ENCODE measurements around the gene NANS. TPM values are rescaled to one million over a fixed set of nuclear protein-coding genes. Genes with fewer than 3 reads are reported as not detected.

NANS gene
- total and polyA plus RNA-seq, 2 of the 13 experiments (the other 11 are each of a cell fraction or from before 2014, with no cell fraction given) = 86.9 to 203 TPM

GRCh38 chr9:98034593-98035546 lies 21.7 kb upstream of the NANS start (continued):
- no peak for TF ChIP-seq PRDM4 (CRISPR knock-in tag; IDR thresholded peaks at IDR 0.05; ENCODE audit: borderline replicate concordance)
- TF ChIP-seq PHB2 (IDR thresholded peaks at IDR 0.05; ENCODE audit: partially characterized antibody) = no peak
- TF ChIP-seq REPIN1 (CRISPR knock-in tag; IDR thresholded peaks at IDR 0.05; ENCODE audit: borderline replicate concordance, low read depth) = peak; percentile 46; the same call in 1 of the 2 replicates
- 0 out of 2 replicates have a peak, but pooled peaks have one; percentile 14 for TF ChIP-seq TARDBP (CRISPR knock-in tag; IDR thresholded peaks at IDR 0.05)
- no peak for TF ChIP-seq ZBTB44 (CRISPR knock-in tag; IDR thresholded peaks at IDR 0.05)
- no peak for TF ChIP-seq ETV6 (CRISPR knock-in tag; conservative IDR thresholded peaks at IDR 0.05)
- no peak for TF ChIP-seq THAP9 (CRISPR knock-in tag; IDR thresholded peaks at IDR 0.05; ENCODE audit: borderline replicate concordance)
- no peak for TF ChIP-seq HOXA9 (CRISPR knock-in tag; IDR thresholded peaks at IDR 0.05; ENCODE audit: borderline replicate concordance)
- TF ChIP-seq KMT2B (CRISPR knock-in tag; IDR thresholded peaks at IDR 0.05) = no peak
- no peak for TF ChIP-seq GZF1 (CRISPR knock-in tag; IDR thresholded peaks at IDR 0.05)
- no peak for TF ChIP-seq RAD21 (CRISPR knock-in tag; IDR thresholded peaks at IDR 0.05)
- TF ChIP-seq ZNF136 (CRISPR knock-in tag; IDR thresholded peaks at IDR 0.05; ENCODE audit: low read depth) = no peak
- TF ChIP-seq HNF4G (IDR thresholded peaks at IDR 0.05; ENCODE audit: borderline replicate concordance, low read depth, low read length) = no peak
- TF ChIP-seq HNF4G (CRISPR knock-in tag; IDR thresholded peaks at IDR 0.05; ENCODE audit: borderline replicate concordance, low read depth) = no peak
- TF ChIP-seq ZNF737 (CRISPR knock-in tag; IDR thresholded peaks at IDR 0.05; ENCODE audit: borderline replicate concordance) = no peak
- TF ChIP-seq TBP (CRISPR knock-in tag; IDR thresholded peaks at IDR 0.05) = no peak
- TF ChIP-seq ZNF441 (CRISPR knock-in tag; IDR thresholded peaks at IDR 0.05; ENCODE audit: borderline replicate concordance) = no peak
- no peak for TF ChIP-seq SCMH1 (CRISPR knock-in tag; IDR thresholded peaks at IDR 0.05; ENCODE audit: borderline replicate concordance)
- no peak for TF ChIP-seq PHF20 (CRISPR knock-in tag; IDR thresholded peaks at IDR 0.05)
- TF ChIP-seq ZFP91 (CRISPR knock-in tag; IDR thresholded peaks at IDR 0.05; ENCODE audit: borderline replicate concordance) = 0 out of 2 replicates have a peak, but pooled peaks have one; percentile 37

Data from HepG2 (cell line).